WTC11 (cell line): Measurements from ENCODE around the gene EEF1A1.

Experiments
- ATF3 ChIP-seq: sonication (generic); formaldehyde crosslinking; conservative IDR thresholded peaks from 2 replicates; pipeline ENCODE4 v1.8.1; 2022; ENCODE audit warnings: mild to moderate bottlenecking, missing genetic modification reagents
- CREB1 ChIP-seq: sonication (generic); formaldehyde crosslinking; IDR thresholded peaks from 2 replicates; pipeline ENCODE4 v1.8.0; 2023; ENCODE audit warnings: mild to moderate bottlenecking, missing genetic modification reagents
- E2F1 ChIP-seq: sonication (generic); formaldehyde crosslinking; IDR thresholded peaks from 2 replicates; pipeline ENCODE4 v1.8.0; 2022; ENCODE audit warnings: mild to moderate bottlenecking, missing genetic modification reagents
- FOXK1 ChIP-seq: sonication (generic); formaldehyde crosslinking; IDR thresholded peaks from 2 replicates; pipeline ENCODE4 v1.8.0; 2022; ENCODE audit warnings: mild to moderate bottlenecking, moderate library complexity, missing genetic modification reagents
- NFYB ChIP-seq: sonication (generic); formaldehyde crosslinking; conservative IDR thresholded peaks from 2 replicates; pipeline ENCODE4 v1.8.0; 2022; ENCODE audit warnings: low read depth, missing genetic modification reagents
- SP1 ChIP-seq: sonication (generic); formaldehyde crosslinking; conservative IDR thresholded peaks from 2 replicates; pipeline ENCODE4 v1.8.1; 2022; ENCODE audit warnings: missing genetic modification reagents
- TEAD1 ChIP-seq: sonication (generic); formaldehyde crosslinking; IDR thresholded peaks from 2 replicates; pipeline ENCODE4 v1.8.0; 2022; ENCODE audit warnings: mild to moderate bottlenecking, missing genetic modification reagents
- USF1 ChIP-seq: sonication (generic); formaldehyde crosslinking; IDR thresholded peaks from 2 replicates; pipeline ENCODE4 v1.8.0; 2022; ENCODE audit warnings: mild to moderate bottlenecking, missing genetic modification reagents
- ZBTB21 ChIP-seq: sonication (generic); formaldehyde crosslinking; IDR thresholded peaks from 2 replicates; pipeline ENCODE4 v1.8.1; 2023; ENCODE audit warnings: mild to moderate bottlenecking, missing genetic modification reagents, borderline replicate concordance
- ZNF263 ChIP-seq: sonication (generic); formaldehyde crosslinking; IDR thresholded peaks from 2 replicates; pipeline ENCODE4 v1.8.1; 2022; ENCODE audit warnings: low read depth, mild to moderate bottlenecking, moderate library complexity, missing genetic modification reagents
- ZNF317 ChIP-seq: sonication (generic); formaldehyde crosslinking; IDR thresholded peaks from 2 replicates; pipeline ENCODE4 v1.8.1; 2023; ENCODE audit warnings: low read depth, mild to moderate bottlenecking, moderate library complexity, missing genetic modification reagents, borderline replicate concordance
- ZNF532 ChIP-seq: fragments of 250-450 bp; sonication (Bioruptor Pico); IDR thresholded peaks from 2 replicates; pipeline ENCODE4 v1.9.0; 2021; ENCODE audit warnings: mild to moderate bottlenecking, borderline replicate concordance
- TF ChIP-seq, protein P1 (sequence below): fragments of 200-600 bp; IDR thresholded peaks from 2 replicates; pipeline ENCODE4 v1.8.0; 2022; ENCODE audit warnings: antibody characterized with exemption
- TF ChIP-seq, protein P2 (sequence below): sonication (generic); formaldehyde crosslinking; IDR thresholded peaks from 2 replicates; pipeline ENCODE4 v1.8.1; 2023; ENCODE audit warnings: mild to moderate bottlenecking, missing genetic modification reagents, moderate library complexity

DNA sequence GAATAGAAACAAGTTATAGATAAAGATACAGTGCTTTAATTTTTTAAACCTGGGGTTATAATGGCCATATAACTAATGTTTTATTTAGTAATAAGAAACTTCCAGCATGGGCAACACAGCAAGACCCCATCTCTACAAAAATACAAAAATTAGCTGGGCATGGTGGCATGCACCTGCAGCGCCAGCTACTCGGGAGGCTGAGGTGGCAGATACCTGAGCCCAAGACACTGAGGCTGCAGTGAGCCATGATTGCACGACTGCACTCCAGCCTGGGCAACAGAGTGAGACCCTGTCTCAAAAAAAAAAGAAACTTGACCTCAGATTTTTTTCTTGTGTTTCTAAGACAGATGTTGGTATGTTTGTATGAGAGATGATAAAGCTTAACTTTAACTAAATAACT is 22.9 kb downstream of the EEF1A1 start:
- no peak for TF ChIP-seq ATF3 (CRISPR knock-in tag)
- TF ChIP-seq, protein P1, sequence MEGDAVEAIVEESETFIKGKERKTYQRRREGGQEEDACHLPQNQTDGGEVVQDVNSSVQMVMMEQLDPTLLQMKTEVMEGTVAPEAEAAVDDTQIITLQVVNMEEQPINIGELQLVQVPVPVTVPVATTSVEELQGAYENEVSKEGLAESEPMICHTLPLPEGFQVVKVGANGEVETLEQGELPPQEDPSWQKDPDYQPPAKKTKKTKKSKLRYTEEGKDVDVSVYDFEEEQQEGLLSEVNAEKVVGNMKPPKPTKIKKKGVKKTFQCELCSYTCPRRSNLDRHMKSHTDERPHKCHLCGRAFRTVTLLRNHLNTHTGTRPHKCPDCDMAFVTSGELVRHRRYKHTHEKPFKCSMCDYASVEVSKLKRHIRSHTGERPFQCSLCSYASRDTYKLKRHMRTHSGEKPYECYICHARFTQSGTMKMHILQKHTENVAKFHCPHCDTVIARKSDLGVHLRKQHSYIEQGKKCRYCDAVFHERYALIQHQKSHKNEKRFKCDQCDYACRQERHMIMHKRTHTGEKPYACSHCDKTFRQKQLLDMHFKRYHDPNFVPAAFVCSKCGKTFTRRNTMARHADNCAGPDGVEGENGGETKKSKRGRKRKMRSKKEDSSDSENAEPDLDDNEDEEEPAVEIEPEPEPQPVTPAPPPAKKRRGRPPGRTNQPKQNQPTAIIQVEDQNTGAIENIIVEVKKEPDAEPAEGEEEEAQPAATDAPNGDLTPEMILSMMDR = no peak
- no peak for TF ChIP-seq CREB1
- TF ChIP-seq NFYB (CRISPR knock-in tag) = no peak
- no peak for TF ChIP-seq SP1 (CRISPR knock-in tag)
- TF ChIP-seq E2F1 (CRISPR knock-in tag) = no peak
- no peak for TF ChIP-seq USF1 (CRISPR knock-in tag)
- no peak for TF ChIP-seq ZNF263 (CRISPR knock-in tag)
- no peak for TF ChIP-seq TEAD1
- no peak for TF ChIP-seq ZNF532 (CRISPR knock-in tag)
- TF ChIP-seq, protein P2, sequence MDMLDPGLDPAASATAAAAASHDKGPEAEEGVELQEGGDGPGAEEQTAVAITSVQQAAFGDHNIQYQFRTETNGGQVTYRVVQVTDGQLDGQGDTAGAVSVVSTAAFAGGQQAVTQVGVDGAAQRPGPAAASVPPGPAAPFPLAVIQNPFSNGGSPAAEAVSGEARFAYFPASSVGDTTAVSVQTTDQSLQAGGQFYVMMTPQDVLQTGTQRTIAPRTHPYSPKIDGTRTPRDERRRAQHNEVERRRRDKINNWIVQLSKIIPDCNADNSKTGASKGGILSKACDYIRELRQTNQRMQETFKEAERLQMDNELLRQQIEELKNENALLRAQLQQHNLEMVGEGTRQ = no peak
- TF ChIP-seq ZBTB21 = no peak
- TF ChIP-seq FOXK1 (CRISPR knock-in tag) = no peak
- no peak for TF ChIP-seq ZNF317 (CRISPR knock-in tag)
